Measurements from ENCODE around the gene ABHD14A. TPM values are rescaled to one million over a fixed set of nuclear protein-coding genes. Genes with fewer than 3 reads are reported as not detected.

The ABHD14A gene
- total and polyA plus RNA-seq, 2 of the 13 experiments (the other 11 are each of a cell fraction or from before 2014, with no cell fraction given): 29.5 to 46.9 TPM

- TF ChIP-seq PATZ1 (CRISPR knock-in tag; IDR thresholded peaks at IDR 0.05): peak; percentile 70; the same call in 1 of the 2 replicates
- peak; percentile 67 for TF ChIP-seq ZNF276 (CRISPR knock-in tag; IDR thresholded peaks at IDR 0.05; ENCODE audit: low read depth)
- no peak for TF ChIP-seq IKZF1 (IDR thresholded peaks at IDR 0.05)
- TF ChIP-seq ARID2 (CRISPR knock-in tag; IDR thresholded peaks at IDR 0.05; ENCODE audit: borderline replicate concordance): no peak
- TF ChIP-seq STAT6 (CRISPR knock-in tag; IDR thresholded peaks at IDR 0.05; ENCODE audit: borderline replicate concordance): no peak
- TF ChIP-seq ZNF274 (CRISPR knock-in tag; IDR thresholded peaks at IDR 0.05): peak; percentile 78; the same call in 1 of the 2 replicates
- TF ChIP-seq MEIS2 (CRISPR knock-in tag; IDR thresholded peaks at IDR 0.05): no peak
- no peak for TF ChIP-seq ZFP36 (IDR thresholded peaks at IDR 0.05; ENCODE audit: borderline replicate concordance, low read depth, low read length, partially characterized antibody)
- no peak for TF ChIP-seq SOX13 (IDR thresholded peaks at IDR 0.05)
- TF ChIP-seq SOX13 (CRISPR knock-in tag; conservative IDR thresholded peaks at IDR 0.05 in 1 of 2, IDR thresholded peaks at IDR 0.05 in 1 of 2): peak in 1 of 2 experiments; percentile 55; a peak in 2 of 4 replicates
- 0 out of 2 replicates have a peak, but pooled peaks have one; percentile 26 for TF ChIP-seq DPF2 (CRISPR knock-in tag; IDR thresholded peaks at IDR 0.05; ENCODE audit: borderline replicate concordance, low read depth)
- no peak for TF ChIP-seq HNRNPUL1 (IDR thresholded peaks at IDR 0.05; ENCODE audit: low read depth, low read length)
- TF ChIP-seq ZNF343 (CRISPR knock-in tag; IDR thresholded peaks at IDR 0.05): peak; percentile 87; the same call in 1 of the 2 replicates
- TF ChIP-seq ZNF124 (CRISPR knock-in tag; IDR thresholded peaks at IDR 0.05): no peak
- peak; percentile 79; the same call in 1 of the 2 replicates for TF ChIP-seq GFI1 (CRISPR knock-in tag; IDR thresholded peaks at IDR 0.05; ENCODE audit: borderline replicate concordance)
- no peak for TF ChIP-seq ZNF572 (CRISPR knock-in tag; IDR thresholded peaks at IDR 0.05)
- no peak for TF ChIP-seq MAFG (CRISPR knock-in tag; IDR thresholded peaks at IDR 0.05)
- peak; percentile 95 for TF ChIP-seq ARNT2 (CRISPR knock-in tag; IDR thresholded peaks at IDR 0.05; ENCODE audit: low read depth)
- no peak for TF ChIP-seq RFX1 (IDR thresholded peaks at IDR 0.05)
- TF ChIP-seq PREB (CRISPR knock-in tag; IDR thresholded peaks at IDR 0.05): 0 out of 2 replicates have a peak, but pooled peaks have one; percentile 56
- peak; percentile 97; the same call in 1 of the 2 replicates for TF ChIP-seq ZNF563 (CRISPR knock-in tag; IDR thresholded peaks at IDR 0.05)
Measured at GRCh38 chr3:51941798-51942602, 32.9 kb upstream of the ABHD14A start, which contains the start of the genes PARP3 and RRP9 (continued).

Measured in HepG2 (cell line).